Dermis microvascular lymphatic vessel endothelial cell (primary cell): ENCODE measurements around the gene SLC35G1. TPM values are rescaled to one million over a fixed set of nuclear protein-coding genes. Genes with fewer than 3 reads are reported as not detected.

Experiments
- DNase-seq, 2 donors: peaks; one replicate each; pipeline versions ENCODE4 v3.0.0 to v3.0.0-alpha.2; 2010; ENCODE audit warnings: low read depth in 2 of 2
- total RNA-seq: library from RNA; depleted of rRNA; stranded (reverse); fragments of >200 nt; gene quantifications from 2 replicates; pipeline ENCODE4 v1.2.1, GENCODE V29; 2014

Gene SLC35G1
- total RNA-seq, 1 donor from 2014 or later, result 4.5 TPM

- no peak for DNase-seq
Measured at GRCh38 chr10:93947524-93947923, 53.7 kb downstream of the SLC35G1 start.

GRCh38 chr10:93951905-93952304, 58.1 kb downstream of the SLC35G1 start:
- no peak for DNase-seq

Other genes starting within 250 kb of the SLC35G1 start
- gene FRA10AC1, start 191.4 kb upstream of the SLC35G1 start, total RNA-seq, result 2.4 and 3.7 TPM in 2 replicates
- gene LGI1, start 136.0 kb upstream of the SLC35G1 start, total RNA-seq, result not detected in 2 replicates
- gene PLCE1, start 100.0 kb downstream of the SLC35G1 start, total RNA-seq, result 1.0 and 6.7 TPM in 2 replicates